NCI-H748 treated with DMSO at 0.1 percent for 48 hours (cell line): ENCODE results near the gene COL5A2.

Source experiments
- DNase-seq: peaks from one replicate; lab custom pipeline; 2025; lab: John Stamatoyannopoulos, UW

The COL5A2 gene

GRCh38 chr2:189147361-189147760 is 32.2 kb downstream of the COL5A2 start:
- DNase-seq, result no peak

GRCh38 chr2:189146553-189146952 is 33.0 kb downstream of the COL5A2 start:
- no peak for DNase-seq

- DNase-seq, result no peak
Measured at GRCh38 chr2:189144700-189145211, 34.8 kb downstream of the COL5A2 start.

- DNase-seq, result no peak
Measured at GRCh38 chr2:189143925-189144324, 35.6 kb downstream of the COL5A2 start.

GRCh38 chr2:189142893-189143759 is 36.4 kb downstream of the COL5A2 start:
- DNase-seq, result no peak

DNA sequence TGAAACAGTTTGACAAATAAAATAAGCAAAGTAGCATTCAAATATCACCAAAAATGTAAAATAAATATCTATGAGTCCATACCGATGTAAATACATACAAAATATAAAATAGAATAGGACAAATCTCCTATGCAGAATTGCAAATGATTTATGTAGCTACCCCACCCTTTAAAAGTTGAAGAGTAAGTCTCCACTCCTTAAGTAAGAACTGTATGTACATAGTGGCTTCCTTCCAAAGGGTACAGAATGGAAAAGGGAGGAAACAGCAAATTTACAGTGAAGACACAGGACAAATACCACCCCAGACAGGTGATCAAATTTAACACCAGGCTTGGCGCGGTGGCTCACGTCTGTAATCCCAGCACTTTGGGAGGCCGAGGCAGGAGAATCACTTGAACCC is 40.8 kb downstream of the COL5A2 start:
- DNase-seq, result no peak

DNA sequence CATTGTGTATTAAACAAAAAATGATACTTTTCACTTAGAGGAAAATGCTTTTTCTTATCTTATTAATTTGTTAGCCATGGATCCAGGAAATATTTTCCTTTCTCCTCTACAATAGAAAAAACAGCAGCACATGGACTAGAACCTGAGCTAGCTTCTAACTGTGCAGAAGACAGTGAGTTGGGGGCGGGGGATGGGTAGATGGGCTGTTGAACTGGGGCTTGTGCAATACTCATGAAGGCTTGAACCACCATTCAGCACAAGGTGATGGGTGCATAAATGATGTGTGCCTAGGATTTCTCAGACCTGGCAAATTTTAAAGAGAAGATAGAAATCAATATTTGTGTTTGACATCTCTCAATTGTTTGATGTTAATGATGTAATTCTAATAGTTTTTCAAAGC is 42.0 kb downstream of the COL5A2 start:
- no peak for DNase-seq

DNA sequence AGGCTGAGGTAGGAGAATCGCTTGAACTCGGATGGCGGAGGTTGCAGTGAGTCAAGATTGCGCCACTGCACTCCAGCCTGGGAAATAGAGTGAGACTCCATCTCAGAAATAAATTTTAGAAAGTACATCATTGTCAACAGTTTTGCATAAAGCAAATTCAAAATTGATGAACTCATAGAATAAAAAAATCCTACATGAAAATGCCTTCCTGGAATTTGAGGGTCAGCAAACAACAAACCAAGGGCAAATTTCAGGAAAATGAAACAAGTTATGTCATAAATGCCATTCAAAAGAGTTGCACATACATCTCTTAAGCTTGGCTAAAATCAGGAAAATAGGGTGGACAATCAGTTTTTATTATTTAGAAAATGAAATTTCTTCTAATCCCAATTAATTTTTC is 45.1 kb downstream of the COL5A2 start:
- no peak for DNase-seq

DNA sequence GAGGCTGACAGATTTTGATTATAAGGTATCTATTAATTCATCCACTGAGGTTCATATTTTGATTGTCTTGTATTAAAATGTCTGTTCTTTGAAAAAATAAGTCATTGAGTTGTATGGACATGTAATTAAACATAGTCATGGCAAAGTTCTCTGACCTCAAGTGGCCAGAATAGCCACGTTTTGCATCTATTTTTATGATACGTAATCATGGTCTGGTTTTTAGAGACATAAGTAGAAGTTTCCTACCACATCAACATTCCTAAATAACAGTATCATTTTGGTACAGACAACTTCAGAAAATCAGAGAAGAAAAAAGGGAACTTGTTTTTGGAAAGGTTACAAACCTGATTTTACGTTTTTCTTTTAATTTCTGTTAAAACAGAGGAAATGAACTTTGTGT is 47.6 kb downstream of the COL5A2 start:
- DNase-seq, result no peak

- no peak for DNase-seq
Measured at GRCh38 chr2:189129971-189130370, 49.6 kb downstream of the COL5A2 start.

DNA sequence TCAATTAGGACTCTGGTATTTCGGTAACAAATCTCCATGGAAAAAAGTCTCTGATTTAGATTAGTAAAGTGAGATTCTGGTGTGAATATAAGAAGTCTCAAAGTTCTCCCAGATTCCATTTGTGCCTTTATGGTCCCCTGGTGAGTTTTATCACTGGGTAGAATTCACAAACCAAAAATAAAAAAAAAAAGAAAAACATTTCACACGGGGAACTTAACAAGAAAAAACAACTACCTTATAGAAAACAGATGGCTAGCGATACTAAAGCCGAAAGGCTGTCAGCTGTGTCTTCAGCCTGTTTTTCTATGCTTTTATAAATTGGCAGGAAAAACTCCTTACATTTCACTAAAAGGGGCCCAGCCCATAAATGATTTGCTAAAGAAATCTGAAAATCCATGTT is 50.6 kb downstream of the COL5A2 start:
- no peak for DNase-seq

GRCh38 chr2:189127756-189128155 is 51.8 kb downstream of the COL5A2 start:
- DNase-seq, result peak; percentile 54

- DNase-seq, result no peak
Measured at GRCh38 chr2:189125195-189125594, 54.4 kb downstream of the COL5A2 start.

DNA sequence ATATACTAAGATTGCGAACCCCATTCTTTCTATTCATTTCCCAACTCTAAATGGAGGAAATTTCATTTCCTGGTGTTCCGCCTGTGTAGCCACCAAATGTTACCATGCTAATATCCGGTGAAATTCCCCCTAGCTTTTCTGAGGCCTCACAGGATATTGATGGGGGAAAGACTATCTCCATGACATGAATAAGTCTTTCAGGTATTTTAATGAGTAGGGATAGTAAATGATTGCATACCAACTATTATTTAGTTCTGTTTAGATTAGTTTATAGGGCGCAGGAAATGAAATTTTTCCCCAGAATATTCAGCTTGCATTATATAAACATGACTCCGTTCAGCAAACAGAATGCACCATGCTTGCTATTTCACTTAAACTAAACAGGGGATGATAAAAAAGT is 55.4 kb downstream of the COL5A2 start:
- no peak for DNase-seq

DNA sequence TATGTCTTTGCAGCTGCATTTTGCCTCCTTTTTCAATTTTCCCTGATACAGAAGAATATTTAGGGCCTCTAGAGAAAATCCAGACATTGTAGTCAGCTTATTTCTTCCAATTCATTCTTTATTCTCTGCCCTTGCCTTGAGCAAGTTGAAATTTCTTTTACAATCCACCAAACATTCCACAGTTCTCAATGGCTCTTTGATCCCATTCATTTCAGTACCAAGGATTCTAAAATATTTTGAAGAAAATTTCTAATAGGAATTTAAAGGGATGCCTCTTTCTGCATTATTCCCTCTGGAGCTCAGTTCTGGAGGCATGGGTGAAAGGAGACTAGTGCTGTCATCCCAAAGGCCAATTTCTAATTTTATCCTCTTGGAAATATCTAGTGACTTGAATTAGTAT is 61.2 kb downstream of the COL5A2 start:
- no peak for DNase-seq

DNA sequence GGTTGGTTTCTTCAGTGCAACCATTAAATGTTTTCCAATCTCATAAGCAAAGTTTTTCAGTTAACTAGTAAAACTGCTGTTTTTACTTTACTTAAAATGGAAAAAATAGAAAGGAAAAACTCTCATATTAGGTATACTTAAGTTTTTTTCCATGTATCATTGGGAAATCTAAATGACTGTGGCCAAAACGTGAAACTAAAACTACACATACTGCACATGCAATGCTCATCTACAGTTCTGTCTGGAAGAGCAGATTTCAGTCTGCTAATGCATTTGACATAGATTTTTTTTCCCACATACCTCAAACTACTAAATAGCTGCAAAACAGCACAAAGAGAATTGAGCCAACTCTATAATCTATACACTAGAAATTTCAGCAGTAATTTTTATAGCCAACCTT is 62.6 kb downstream of the COL5A2 start:
- DNase-seq, result no peak

GRCh38 chr2:189116087-189116486 is 63.5 kb downstream of the COL5A2 start:
- no peak for DNase-seq

DNA sequence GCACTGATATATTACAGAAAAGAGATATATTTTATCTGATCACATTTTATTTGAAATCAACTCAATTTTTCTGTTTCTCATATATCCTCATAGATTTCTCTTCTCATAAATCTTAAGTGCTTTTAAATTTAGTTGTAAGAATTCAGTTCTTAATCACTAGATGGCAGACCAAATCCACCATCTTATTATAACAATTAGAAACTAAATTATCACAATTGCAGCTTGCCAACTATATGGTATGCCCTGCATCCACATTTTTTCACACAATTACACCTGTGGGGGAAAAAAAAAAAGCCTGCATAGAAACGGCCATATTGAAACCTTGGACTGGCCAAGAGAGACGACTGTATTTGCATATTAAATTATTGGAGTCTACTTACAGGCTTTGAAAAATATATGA is 64.4 kb downstream of the COL5A2 start:
- no peak for DNase-seq

DNA sequence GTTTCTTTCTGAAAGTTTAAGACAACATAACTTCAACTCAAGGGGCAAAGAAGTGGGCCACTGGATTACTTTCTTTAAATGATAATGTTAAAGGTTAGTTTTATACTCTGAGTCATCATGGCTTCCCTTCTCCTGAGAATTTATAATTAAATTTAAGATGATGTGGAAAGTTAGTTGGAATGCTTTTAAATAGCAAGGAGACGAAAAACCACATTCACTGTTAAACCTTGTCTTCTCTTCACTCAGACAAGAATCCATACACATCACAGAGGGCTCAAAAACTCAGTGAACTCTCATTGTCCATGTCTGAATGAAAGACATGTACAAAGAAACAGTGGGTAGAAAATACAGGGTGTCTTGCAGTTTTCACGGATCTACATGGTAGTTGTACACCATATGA is 65.6 kb downstream of the COL5A2 start:
- DNase-seq, result no peak

- DNase-seq, result no peak
Measured at GRCh38 chr2:189111063-189111715, 68.4 kb downstream of the COL5A2 start.

- DNase-seq, result no peak
Measured at GRCh38 chr2:189109921-189110397, 69.6 kb downstream of the COL5A2 start.

- DNase-seq, result no peak
Measured at GRCh38 chr2:189104934-189105333, 74.6 kb downstream of the COL5A2 start.

GRCh38 chr2:189102735-189103134 is 76.8 kb downstream of the COL5A2 start:
- DNase-seq, result no peak
